Liver (tissue), 9 donors: Measurements from ENCODE around the gene ZNF821. TPM values are rescaled to one million over a fixed set of nuclear protein-coding genes. Genes with fewer than 3 reads are reported as not detected.

ENCODE experiments used
- DNase-seq: peaks from one replicate; pipeline ENCODE4 v3.0.0-alpha.2; 2017; ENCODE audit warnings: low spot score
- H3K27ac ChIP-seq, 2 donors: one replicate each; pipeline ENCODE4 v1.7.0; 2013; ENCODE audit warnings: inconsistent platforms in 2 of 2, low read length in 2 of 2, control low read depth in 1 of 2, low read depth in 1 of 2, mild to moderate bottlenecking in 1 of 2
- H3K27me3 ChIP-seq, 4 donors: one replicate each; pipeline versions ENCODE4 v1.6.1 to v1.7.0; 2013; ENCODE audit warnings: low read length in 3 of 4, inconsistent platforms in 1 of 4, mild to moderate bottlenecking in 1 of 4, moderate library complexity in 1 of 4; ENCODE audit not compliant: control insufficient read depth in 4 of 4, insufficient read depth in 4 of 4
- H3K36me3 ChIP-seq, 4 donors: one replicate each; pipeline versions ENCODE4 v1.6.1 to v1.7.0; 2013; ENCODE audit warnings: low read length in 3 of 4, mild to moderate bottlenecking in 3 of 4, low read depth in 1 of 4, moderate library complexity in 1 of 4; ENCODE audit not compliant: control insufficient read depth in 4 of 4, insufficient read depth in 3 of 4
- H3K4me1 ChIP-seq, 4 donors: one replicate each; pipeline versions ENCODE4 v1.6.1 to v1.7.0; 2013; ENCODE audit warnings: low read length in 3 of 4, mild to moderate bottlenecking in 3 of 4, moderate library complexity in 1 of 4; ENCODE audit not compliant: control insufficient read depth in 4 of 4, insufficient read depth in 4 of 4
- H3K4me3 ChIP-seq, 3 donors: one replicate each; pipeline versions ENCODE4 v1.6.1 to v1.7.0; 2013; ENCODE audit warnings: low read length in 3 of 3, control low read depth in 1 of 3, low read depth in 1 of 3, mild to moderate bottlenecking in 1 of 3
- H3K9ac ChIP-seq, 2 donors: one replicate each; pipeline ENCODE4 v1.7.0; 2013; ENCODE audit warnings: low read length in 2 of 2, mild to moderate bottlenecking in 2 of 2, moderate library complexity in 2 of 2, control low read depth in 1 of 2, low read depth in 1 of 2
- H3K9me3 ChIP-seq, 4 donors: one replicate each; pipeline versions ENCODE4 v1.6.1 to v1.7.0; 2013; ENCODE audit warnings: low read length in 3 of 4; ENCODE audit not compliant: control insufficient read depth in 4 of 4
- EGR1 ChIP-seq, 2 donors: IDR thresholded peaks; 2 replicates each; pipeline ENCODE4 v1.6.1; 2016 to 2018; ENCODE audit warnings: antibody characterized with exemption in 2 of 2, low read depth in 2 of 2
- FOXA1 ChIP-seq: IDR thresholded peaks from 2 replicates; pipeline ENCODE4 v1.6.1; 2016; ENCODE audit warnings: antibody characterized with exemption
- GABPA ChIP-seq, 2 donors: IDR thresholded peaks in 1 of 2; conservative IDR thresholded peaks in 1 of 2; 2 replicates each; pipeline ENCODE4 v1.6.1; 2016; ENCODE audit warnings: antibody characterized with exemption in 2 of 2, mild to moderate bottlenecking in 1 of 2, moderate library complexity in 1 of 2
- HNF4A ChIP-seq, 2 donors: conservative IDR thresholded peaks; 2 replicates each; pipeline ENCODE4 v1.6.1; 2016; ENCODE audit warnings: antibody characterized with exemption in 2 of 2, mild to moderate bottlenecking in 2 of 2
- JUND ChIP-seq, 2 donors: IDR thresholded peaks; 2 replicates each; pipeline ENCODE4 v1.6.1; 2016; ENCODE audit warnings: antibody characterized with exemption in 2 of 2
- NR2F2 ChIP-seq: IDR thresholded peaks from 2 replicates; pipeline ENCODE4 v1.6.1; 2016; ENCODE audit warnings: antibody characterized with exemption
- RAD21 ChIP-seq, 2 donors: IDR thresholded peaks; 2 replicates each; pipeline ENCODE4 v1.6.1; 2016; ENCODE audit warnings: antibody characterized with exemption in 2 of 2, mild to moderate bottlenecking in 2 of 2
- RXRA ChIP-seq, 2 donors: IDR thresholded peaks; 2 replicates each; pipeline ENCODE4 v1.6.1; 2017 to 2018; ENCODE audit warnings: antibody characterized with exemption in 2 of 2, mild to moderate bottlenecking in 1 of 2
- SP1 ChIP-seq: IDR thresholded peaks from 2 replicates; pipeline ENCODE4 v1.6.1; 2018; ENCODE audit warnings: antibody characterized with exemption, mild to moderate bottlenecking
- TAF1 ChIP-seq: conservative IDR thresholded peaks from 2 replicates; pipeline ENCODE4 v1.6.1; 2016; ENCODE audit warnings: antibody characterized with exemption, mild to moderate bottlenecking
- YY1 ChIP-seq: IDR thresholded peaks from 2 replicates; pipeline ENCODE4 v1.6.1; 2016; ENCODE audit warnings: antibody characterized with exemption, mild to moderate bottlenecking
- WGBS: extraction: QIAGEN DNeasy Blood & Tissue Kit; methylation state at CpG from one replicate; pipeline ENCODE4 v1.1.7; 2013; 5-methylcytosine and 5-hydroxymethylcytosine counted together
- polyA plus RNA-seq, 2 donors: library from polyadenylated mRNA; stranded (reverse) in 1 of 2; unstranded in 1 of 2; fragments of 200-250 nt in 1 of 2; fragments of >200 nt in 1 of 2; fragmentation: Nextera tagmentation in 1 of 2; extraction: Ambion mirVana in 1 of 2; gene quantifications; one replicate each; pipeline versions ENCODE4 v1.2.1 to v1.2.3, GENCODE V29; 2013 to 2015
- total RNA-seq, 2 donors: library from RNA; depleted of rRNA; stranded (reverse); fragments of >200 nt; gene quantifications; one replicate each; pipeline ENCODE4 v1.2.3, GENCODE V29; 2014
- TF ChIP-seq, protein P1 (sequence below): fragments of 150-350 bp; IDR thresholded peaks from 2 replicates; pipeline ENCODE4 v1.5.1; 2017; ENCODE audit warnings: improper control_type of control experiment, low read depth, low read length; ENCODE audit not compliant: missing input control
- TF ChIP-seq, protein P2 (sequence below): IDR thresholded peaks from 2 replicates; pipeline ENCODE4 v1.6.1; 2016; ENCODE audit warnings: antibody characterized with exemption
- TF ChIP-seq, protein P3 (sequence below): IDR thresholded peaks from 2 replicates; pipeline ENCODE4 v1.6.1; 2016; ENCODE audit warnings: antibody characterized with exemption
- TF ChIP-seq, protein P4 (sequence below): IDR thresholded peaks from 2 replicates; pipeline ENCODE4 v1.6.1; 2016; ENCODE audit warnings: antibody characterized with exemption, mild to moderate bottlenecking
- TF ChIP-seq, protein P5 (sequence below): IDR thresholded peaks from 2 replicates; pipeline ENCODE4 v1.6.1; 2016; ENCODE audit warnings: antibody characterized with exemption
- donor health status: healthy.
- donor health status: healthy.
- donor health status: healthy.
- donor health status: healthy.
- donor health status: healthy.

Gene ZNF821
- total and polyA plus RNA-seq, 4 donors: 1.0 to 3.0 (median 2.0) TPM

DNA sequence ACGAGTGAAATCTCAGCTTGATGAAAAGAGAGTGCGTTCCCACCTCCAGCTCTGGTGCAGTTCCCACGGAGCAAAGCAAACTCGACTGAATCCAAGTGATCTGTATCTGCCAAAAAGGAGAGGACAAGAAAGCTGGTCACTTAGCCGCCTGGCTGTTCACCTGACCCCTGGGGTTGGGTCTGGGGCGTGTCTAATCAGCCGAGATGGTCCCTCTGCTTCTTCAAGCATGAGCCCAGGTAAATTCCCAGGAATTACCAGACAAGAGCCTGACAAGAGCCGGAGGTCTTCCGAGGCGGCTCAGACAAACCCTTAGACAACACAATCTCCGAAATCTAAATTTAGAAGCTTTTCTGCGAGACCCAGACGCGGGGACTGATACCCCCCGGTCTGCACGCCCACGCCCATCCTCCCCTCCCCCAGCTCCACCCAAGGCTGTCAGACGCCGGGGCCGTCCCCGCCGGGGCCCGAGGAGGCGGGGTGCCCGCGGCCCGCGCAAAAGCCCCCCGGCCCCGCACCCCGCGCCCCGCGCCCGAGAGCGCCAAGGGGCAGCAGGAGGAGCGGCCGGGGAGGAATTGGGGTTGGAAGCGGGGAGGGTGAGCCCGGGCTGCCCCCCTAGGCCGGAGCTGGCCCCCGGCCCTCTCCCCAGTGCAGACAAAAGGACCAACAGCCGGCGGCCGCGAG, 674 bp downstream of the ZNF821 start:
- under 1% methylated on average over 46 of the region's 46 CpGs for WGBS
- Histone ChIP-seq H3K27me3 (no peaks in the 10 kb centered on the region), H3K9ac (peak overlapping the region in 1 of 2 donors; percentile 25), H3K36me3 (peaks cover 0 to 4% (median 2%) of the 10 kb centered on the region in 4 donors), H3K4me1 (peaks cover 4 to 32% (median 18%) of the 10 kb centered on the region in 4 donors), H3K9me3 (no peaks in the 10 kb centered on the region), H3K27ac (peak overlapping the region; percentile 77 to 80), H3K4me3 (peak overlapping the region; percentile 69 to 86 (median 79))
- peak; percentile 55 for DNase-seq
- TF ChIP-seq FOXA1 (no peak), YY1 (no peak), EGR1 (IDR thresholded peaks at IDR 0.05; ENCODE audit: low read depth in 2 of 2) (no peak), TAF1 (no peak), NR2F2 (no peak)
- TF ChIP-seq, protein P1, sequence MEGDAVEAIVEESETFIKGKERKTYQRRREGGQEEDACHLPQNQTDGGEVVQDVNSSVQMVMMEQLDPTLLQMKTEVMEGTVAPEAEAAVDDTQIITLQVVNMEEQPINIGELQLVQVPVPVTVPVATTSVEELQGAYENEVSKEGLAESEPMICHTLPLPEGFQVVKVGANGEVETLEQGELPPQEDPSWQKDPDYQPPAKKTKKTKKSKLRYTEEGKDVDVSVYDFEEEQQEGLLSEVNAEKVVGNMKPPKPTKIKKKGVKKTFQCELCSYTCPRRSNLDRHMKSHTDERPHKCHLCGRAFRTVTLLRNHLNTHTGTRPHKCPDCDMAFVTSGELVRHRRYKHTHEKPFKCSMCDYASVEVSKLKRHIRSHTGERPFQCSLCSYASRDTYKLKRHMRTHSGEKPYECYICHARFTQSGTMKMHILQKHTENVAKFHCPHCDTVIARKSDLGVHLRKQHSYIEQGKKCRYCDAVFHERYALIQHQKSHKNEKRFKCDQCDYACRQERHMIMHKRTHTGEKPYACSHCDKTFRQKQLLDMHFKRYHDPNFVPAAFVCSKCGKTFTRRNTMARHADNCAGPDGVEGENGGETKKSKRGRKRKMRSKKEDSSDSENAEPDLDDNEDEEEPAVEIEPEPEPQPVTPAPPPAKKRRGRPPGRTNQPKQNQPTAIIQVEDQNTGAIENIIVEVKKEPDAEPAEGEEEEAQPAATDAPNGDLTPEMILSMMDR: peak; percentile 23

DNA sequence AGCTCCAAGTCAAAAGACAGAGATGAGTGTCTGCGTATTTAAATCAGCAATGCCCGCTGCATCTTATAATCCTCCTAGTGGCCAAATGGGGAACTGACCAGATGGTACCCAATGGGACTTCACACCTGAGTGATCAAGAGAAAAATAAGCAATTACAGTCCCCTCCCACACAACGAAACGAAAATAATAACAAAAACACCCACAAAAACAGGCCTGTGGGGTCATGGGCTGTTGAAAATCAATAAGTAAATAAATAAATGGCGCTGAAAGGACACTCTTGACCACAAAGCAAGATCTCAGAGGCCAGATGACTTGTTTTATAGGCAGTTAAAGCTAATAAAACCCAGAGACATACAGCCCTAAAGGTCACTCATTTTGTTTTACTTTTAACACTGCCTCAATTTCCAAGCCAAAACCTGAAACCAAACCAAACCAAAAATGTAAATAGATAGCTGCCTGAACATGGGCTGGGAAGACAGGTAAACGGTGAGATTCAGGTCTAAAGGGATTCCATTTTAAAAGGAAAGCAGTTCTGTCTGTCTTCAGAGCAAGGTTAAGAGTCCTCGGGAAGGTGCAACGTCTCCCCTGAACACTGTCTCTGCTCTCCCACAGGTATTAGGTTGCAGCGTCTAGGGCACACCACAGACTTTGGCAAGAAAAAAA, 1.3 kb downstream of the ZNF821 start:
- TF ChIP-seq GABPA (IDR thresholded peaks at IDR 0.05 in 1 of 2, conservative IDR thresholded peaks at IDR 0.05 in 1 of 2): no peak
- TF ChIP-seq, protein P1: peak; percentile 95
- TF ChIP-seq RAD21 (IDR thresholded peaks at IDR 0.05): peak; percentile 78 to 83
- TF ChIP-seq, protein P2, sequence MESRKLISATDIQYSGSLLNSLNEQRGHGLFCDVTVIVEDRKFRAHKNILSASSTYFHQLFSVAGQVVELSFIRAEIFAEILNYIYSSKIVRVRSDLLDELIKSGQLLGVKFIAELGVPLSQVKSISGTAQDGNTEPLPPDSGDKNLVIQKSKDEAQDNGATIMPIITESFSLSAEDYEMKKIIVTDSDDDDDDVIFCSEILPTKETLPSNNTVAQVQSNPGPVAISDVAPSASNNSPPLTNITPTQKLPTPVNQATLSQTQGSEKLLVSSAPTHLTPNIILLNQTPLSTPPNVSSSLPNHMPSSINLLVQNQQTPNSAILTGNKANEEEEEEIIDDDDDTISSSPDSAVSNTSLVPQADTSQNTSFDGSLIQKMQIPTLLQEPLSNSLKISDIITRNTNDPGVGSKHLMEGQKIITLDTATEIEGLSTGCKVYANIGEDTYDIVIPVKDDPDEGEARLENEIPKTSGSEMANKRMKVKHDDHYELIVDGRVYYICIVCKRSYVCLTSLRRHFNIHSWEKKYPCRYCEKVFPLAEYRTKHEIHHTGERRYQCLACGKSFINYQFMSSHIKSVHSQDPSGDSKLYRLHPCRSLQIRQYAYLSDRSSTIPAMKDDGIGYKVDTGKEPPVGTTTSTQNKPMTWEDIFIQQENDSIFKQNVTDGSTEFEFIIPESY: no peak
- peak in 1 of 2 donors; percentile 16 for TF ChIP-seq RXRA (IDR thresholded peaks at IDR 0.05)
- TF ChIP-seq TAF1: no peak
- TF ChIP-seq JUND (IDR thresholded peaks at IDR 0.05): no peak
- peak; percentile 11 to 30 for TF ChIP-seq HNF4A (conservative IDR thresholded peaks at IDR 0.05)
- TF ChIP-seq, protein P3, sequence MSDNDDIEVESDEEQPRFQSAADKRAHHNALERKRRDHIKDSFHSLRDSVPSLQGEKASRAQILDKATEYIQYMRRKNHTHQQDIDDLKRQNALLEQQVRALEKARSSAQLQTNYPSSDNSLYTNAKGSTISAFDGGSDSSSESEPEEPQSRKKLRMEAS: no peak
- TF ChIP-seq, protein P4, sequence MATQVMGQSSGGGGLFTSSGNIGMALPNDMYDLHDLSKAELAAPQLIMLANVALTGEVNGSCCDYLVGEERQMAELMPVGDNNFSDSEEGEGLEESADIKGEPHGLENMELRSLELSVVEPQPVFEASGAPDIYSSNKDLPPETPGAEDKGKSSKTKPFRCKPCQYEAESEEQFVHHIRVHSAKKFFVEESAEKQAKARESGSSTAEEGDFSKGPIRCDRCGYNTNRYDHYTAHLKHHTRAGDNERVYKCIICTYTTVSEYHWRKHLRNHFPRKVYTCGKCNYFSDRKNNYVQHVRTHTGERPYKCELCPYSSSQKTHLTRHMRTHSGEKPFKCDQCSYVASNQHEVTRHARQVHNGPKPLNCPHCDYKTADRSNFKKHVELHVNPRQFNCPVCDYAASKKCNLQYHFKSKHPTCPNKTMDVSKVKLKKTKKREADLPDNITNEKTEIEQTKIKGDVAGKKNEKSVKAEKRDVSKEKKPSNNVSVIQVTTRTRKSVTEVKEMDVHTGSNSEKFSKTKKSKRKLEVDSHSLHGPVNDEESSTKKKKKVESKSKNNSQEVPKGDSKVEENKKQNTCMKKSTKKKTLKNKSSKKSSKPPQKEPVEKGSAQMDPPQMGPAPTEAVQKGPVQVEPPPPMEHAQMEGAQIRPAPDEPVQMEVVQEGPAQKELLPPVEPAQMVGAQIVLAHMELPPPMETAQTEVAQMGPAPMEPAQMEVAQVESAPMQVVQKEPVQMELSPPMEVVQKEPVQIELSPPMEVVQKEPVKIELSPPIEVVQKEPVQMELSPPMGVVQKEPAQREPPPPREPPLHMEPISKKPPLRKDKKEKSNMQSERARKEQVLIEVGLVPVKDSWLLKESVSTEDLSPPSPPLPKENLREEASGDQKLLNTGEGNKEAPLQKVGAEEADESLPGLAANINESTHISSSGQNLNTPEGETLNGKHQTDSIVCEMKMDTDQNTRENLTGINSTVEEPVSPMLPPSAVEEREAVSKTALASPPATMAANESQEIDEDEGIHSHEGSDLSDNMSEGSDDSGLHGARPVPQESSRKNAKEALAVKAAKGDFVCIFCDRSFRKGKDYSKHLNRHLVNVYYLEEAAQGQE: no peak
- TF ChIP-seq, protein P5, sequence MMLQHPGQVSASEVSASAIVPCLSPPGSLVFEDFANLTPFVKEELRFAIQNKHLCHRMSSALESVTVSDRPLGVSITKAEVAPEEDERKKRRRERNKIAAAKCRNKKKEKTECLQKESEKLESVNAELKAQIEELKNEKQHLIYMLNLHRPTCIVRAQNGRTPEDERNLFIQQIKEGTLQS: no peak
- TF ChIP-seq SP1: no peak
- H3K4me1 ChIP-seq: peaks cover 4 to 32% (median 18%) of the 10 kb centered on the region in 4 donors
- DNase-seq: peak; percentile 71
- WGBS: 5% methylated on average over 9 of the region's 9 CpGs
- peaks cover 0 to 4% (median 2%) of the 10 kb centered on the region in 4 donors for H3K36me3 ChIP-seq
- peak overlapping the region in 1 of 2 donors; percentile 25 for H3K9ac ChIP-seq
- H3K27me3 ChIP-seq: no peaks in the 10 kb centered on the region
- H3K9me3 ChIP-seq: no peaks in the 10 kb centered on the region
- H3K27ac ChIP-seq: peak overlapping the region in 1 of 2 donors; percentile 35
- peak overlapping the region in 2 of 3 donors; percentile 79 to 86 for H3K4me3 ChIP-seq
